ENCODE results near the gene PLXNA2. TPM values are rescaled to one million over a fixed set of nuclear protein-coding genes. Genes with fewer than 3 reads are reported as not detected.

PLXNA2 gene
- total RNA-seq, 2 experiments from 2014 or later = 1.1 to 1.2 TPM

DNA sequence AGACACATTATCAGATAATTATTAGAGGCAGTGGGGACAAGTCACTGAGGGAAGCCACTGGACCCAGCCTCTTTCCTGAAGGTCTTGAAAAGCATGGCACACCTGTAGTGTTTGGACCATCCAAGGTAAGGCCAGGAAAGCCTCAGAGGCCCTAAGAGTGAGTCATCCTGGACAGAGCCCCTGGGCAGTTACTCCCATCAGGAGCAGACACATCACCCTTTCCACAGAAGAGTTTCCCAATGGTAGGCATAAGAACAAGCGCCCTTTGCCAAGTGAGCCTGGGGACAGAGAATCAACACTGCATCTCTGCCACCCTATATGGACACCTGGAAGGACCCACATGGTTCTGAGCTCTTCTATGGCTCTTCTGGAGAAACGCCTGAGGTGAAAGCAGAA, 136.0 kb downstream of the PLXNA2 start:
- no peaks in the 10 kb centered on the region for H3K4me1 Mint-ChIP-seq
- no peaks in the 10 kb centered on the region for H3K36me3 Mint-ChIP-seq (ENCODE audit: low read depth)
- no peak for DNase-seq
- POLR2A ChIA-PET = no interaction called here
- H3K9me3 Mint-ChIP-seq = no peaks in the 10 kb centered on the region
- H3K27me3 Mint-ChIP-seq = peaks cover 2% of the 10 kb centered on the region
- CTCF ChIA-PET = no interaction called here
- H3K4me3 Mint-ChIP-seq = no peak overlapping the region
- H3K27ac Mint-ChIP-seq = no peak overlapping the region

DNA sequence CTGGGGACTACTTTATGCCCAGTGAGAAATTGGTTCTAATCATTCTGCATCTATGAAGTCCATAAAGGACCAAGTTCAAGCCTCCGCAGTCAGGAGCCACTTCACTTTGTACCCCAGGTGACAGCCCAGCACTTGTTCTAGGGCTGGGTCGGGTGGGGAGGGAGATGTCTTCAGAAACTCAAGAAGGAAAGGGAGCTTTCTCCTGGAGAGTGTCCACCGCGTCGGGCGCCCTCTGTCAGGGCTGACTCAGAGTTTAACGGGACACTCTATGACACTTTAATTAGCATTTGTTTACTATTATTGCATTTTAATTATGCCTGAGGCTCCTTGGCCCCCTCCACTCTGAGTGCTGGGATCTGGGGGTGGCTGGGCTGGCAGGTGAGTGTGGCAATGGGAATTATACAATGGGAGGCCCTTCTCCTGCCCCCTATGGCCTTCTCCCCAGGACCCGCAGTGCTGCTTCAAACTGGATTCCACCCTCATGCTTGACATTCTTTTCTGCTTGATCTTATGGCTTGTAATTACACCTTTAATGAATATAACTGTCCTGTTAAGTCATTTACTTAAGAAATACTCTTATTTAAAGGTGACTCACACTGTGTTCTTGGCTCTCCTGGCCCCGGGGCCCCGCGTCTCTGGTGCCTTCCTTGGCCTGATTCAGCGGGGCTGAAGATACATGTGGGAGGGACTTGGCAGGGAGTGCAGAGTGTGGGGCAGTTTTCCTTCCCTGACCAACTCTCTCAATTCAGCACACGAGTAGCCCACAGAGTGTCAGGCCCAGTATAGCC, 136.6 kb downstream of the PLXNA2 start:
- Mint-ChIP-seq H3K4me3 (no peak overlapping the region), H3K4me1 (no peaks in the 10 kb centered on the region), H3K36me3 (ENCODE audit: low read depth) (no peaks in the 10 kb centered on the region), H3K27ac (no peak overlapping the region), H3K9me3 (no peaks in the 10 kb centered on the region), H3K27me3 (peaks cover under 1% of the 10 kb centered on the region)
- CTCF ChIA-PET = no interaction called here
- no peak for DNase-seq
- POLR2A ChIA-PET = no interaction called here

DNA sequence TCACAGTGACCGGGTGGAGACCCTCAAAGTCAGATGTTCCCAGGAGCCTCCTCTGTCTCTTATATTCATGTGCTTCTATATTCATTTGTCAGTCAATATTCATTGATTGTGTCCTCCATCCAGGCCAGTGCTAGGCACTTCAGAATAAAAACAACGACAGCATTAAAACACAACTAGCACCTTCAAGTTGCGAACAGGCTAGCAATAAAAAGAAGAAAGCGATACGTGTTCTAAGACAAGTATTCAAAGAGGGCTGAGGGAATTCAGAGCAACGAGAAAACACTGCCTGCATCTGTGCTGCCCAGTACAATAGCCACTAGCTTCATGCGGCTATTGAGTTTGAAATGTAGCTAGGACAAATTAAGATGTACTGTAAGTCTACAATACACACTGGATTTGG, 138.0 kb downstream of the PLXNA2 start:
- no peaks in the 10 kb centered on the region for H3K4me1 Mint-ChIP-seq
- H3K27ac Mint-ChIP-seq = no peak overlapping the region
- ChIA-PET POLR2A (no interaction called here), CTCF (no interaction called here)
- H3K9me3 Mint-ChIP-seq = no peaks in the 10 kb centered on the region
- no peaks in the 10 kb centered on the region for H3K27me3 Mint-ChIP-seq
- no peak for DNase-seq
- no peaks in the 10 kb centered on the region for H3K36me3 Mint-ChIP-seq (ENCODE audit: low read depth)
- H3K4me3 Mint-ChIP-seq = no peak overlapping the region

DNA sequence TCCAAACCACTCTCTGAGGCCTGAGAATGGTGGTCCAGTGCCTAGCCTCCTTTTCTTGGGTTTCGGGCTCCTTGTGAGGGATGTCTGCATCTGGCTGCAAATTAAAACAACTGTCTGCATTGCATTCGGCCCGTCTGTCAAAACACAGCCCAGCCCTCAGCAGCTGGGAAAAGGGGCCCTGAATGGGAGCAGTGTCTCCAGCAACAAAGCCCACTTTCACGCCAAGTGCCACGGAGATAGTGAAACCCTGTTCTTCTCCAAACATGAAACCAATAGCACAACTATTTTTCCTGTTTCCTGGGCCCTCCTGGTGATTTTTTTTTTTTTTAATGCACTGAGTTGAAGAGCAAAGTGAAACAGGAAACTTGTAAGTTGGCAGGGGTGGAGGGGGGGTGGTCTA, 138.4 kb downstream of the PLXNA2 start:
- no peaks in the 10 kb centered on the region for H3K9me3 Mint-ChIP-seq
- CTCF ChIA-PET = no interaction called here
- H3K36me3 Mint-ChIP-seq (ENCODE audit: low read depth) = no peaks in the 10 kb centered on the region

DNA sequence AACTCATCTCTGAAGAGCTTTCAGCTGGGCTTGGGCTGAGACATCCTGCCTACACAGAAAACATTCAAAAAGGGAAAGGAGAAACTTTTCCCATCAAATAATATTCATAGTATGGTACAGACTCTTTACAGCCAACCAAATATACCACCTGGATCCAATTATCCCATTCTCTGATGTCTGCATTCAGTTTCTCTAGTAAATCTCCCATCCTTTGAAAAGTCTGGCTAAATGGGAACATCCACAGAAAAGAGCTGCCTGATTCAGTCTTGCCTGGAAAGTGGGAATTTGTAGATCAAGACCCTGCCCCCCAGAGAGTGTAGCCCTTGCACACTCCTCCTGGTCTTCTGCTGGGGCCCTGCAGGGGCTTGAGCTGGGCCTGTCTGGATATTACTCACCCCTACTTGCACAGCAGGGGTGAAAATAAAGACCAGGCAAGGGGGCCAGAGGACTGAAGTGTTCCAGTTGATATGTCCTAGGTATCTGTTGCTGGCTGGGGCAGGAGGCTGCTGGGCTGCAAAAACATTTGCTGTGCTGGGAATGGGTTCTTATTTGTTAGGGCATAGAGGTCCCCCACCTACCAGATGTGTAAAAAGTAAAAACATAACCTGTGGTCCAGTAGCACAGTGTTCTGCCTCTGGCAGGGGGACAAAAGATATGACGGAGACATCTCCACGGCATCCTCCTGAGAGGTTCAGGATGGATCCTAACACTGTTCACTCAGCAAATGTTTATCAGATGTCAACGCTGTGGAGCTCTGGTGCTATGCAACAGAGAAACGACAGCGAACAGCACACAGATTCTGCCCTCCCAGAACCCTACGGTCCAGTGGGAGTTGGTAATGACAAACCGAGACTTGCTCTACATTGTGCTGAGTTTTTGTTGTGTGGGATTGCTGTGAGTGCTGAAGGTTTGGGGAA, 140.3 kb downstream of the PLXNA2 start:
- no peaks in the 10 kb centered on the region for H3K27me3 Mint-ChIP-seq
- no peaks in the 10 kb centered on the region for H3K9me3 Mint-ChIP-seq
- H3K4me3 Mint-ChIP-seq = no peak overlapping the region
- DNase-seq = no peak
- ChIA-PET CTCF (interaction anchor here (1.0 kb wide), 1 partner anchor 9 kb away, joined by 5 read pairs; no protein-coding TSS in a partner anchor), POLR2A (no interaction called here)
- H3K4me1 Mint-ChIP-seq = no peaks in the 10 kb centered on the region
- H3K27ac Mint-ChIP-seq = no peak overlapping the region
- no peaks in the 10 kb centered on the region for H3K36me3 Mint-ChIP-seq (ENCODE audit: low read depth)

More for the DNA sequence above, 138.4 kb downstream of the PLXNA2 start:
- H3K27ac Mint-ChIP-seq = no peak overlapping the region
- H3K27me3 Mint-ChIP-seq = no peaks in the 10 kb centered on the region
- POLR2A ChIA-PET = no interaction called here
- H3K4me1 Mint-ChIP-seq = no peaks in the 10 kb centered on the region
- H3K4me3 Mint-ChIP-seq = no peak overlapping the region
- DNase-seq = no peak

DNA sequence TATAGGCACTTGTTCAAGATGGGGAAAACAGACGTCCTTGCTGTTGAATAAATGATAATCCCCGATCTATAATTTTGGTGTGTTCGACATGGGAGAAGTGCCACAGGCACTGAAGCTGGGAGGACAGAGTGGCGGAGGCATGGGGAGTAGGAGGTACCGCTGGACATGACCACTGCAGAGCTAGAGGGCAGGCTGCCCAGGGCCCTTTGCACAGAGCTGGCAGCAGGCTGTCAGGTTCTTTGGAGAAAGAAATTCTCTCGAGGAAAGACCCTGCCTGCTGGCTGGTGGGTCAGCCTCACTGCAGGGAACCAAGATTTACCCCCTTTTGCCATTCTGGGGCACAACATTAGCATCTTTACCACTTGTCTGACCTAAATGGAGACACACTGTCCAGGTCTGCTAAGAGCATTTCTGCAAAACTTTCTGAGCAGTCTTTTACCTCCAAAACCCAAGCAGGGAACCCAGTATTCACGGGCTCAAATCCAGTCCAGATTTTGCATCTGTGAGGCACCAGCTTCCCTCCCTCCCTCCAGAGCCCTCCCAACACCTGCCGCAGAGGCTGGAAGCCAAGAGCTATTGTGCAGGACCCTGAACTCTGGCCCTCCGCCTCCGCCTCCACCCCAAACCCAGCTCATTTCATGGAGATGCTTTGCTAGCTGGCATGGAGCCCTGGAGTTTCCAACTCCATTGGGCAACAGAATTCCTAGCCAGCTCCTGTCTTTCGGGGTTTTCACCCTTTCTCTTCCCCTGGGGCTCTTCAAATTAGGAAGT, 142.3 kb downstream of the PLXNA2 start:
- no peaks in the 10 kb centered on the region for H3K36me3 Mint-ChIP-seq (ENCODE audit: low read depth)
- H3K27ac Mint-ChIP-seq = no peak overlapping the region
- CTCF ChIA-PET = interaction anchor here (0.6 to 2.1 kb wide), 2 partner anchors 11 to 17 kb away, joined by 3 to 5 read pairs; no protein-coding TSS in a partner anchor
- no peaks in the 10 kb centered on the region for H3K9me3 Mint-ChIP-seq
- H3K4me3 Mint-ChIP-seq = no peak overlapping the region
- no peaks in the 10 kb centered on the region for H3K4me1 Mint-ChIP-seq
- H3K27me3 Mint-ChIP-seq = no peaks in the 10 kb centered on the region
- DNase-seq = no peak
- POLR2A ChIA-PET = no interaction called here

DNA sequence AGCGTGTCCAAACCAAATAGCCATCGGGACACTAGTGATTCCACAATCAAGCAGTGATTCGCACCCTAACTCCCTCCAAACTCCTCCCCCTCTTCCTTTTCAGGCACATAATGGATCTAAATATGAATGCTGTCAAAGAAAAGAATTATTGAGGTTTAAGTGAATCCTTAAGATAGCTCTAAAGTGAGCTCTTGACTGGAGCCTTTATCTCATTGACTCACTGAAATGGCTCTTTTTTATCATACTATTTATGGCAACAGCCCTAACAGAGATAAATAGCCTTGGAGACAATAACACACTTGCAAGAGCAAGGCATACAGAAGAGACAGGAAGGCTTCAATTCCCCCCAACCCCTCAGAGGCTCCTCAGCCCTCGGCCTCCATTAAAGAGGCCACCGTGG, 143.3 kb downstream of the PLXNA2 start:
- Mint-ChIP-seq H3K27ac (no peak overlapping the region), H3K9me3 (no peaks in the 10 kb centered on the region), H3K4me1 (no peaks in the 10 kb centered on the region), H3K4me3 (no peak overlapping the region), H3K36me3 (ENCODE audit: low read depth) (no peaks in the 10 kb centered on the region), H3K27me3 (no peaks in the 10 kb centered on the region)
- DNase-seq = no peak
- CTCF ChIA-PET = interaction anchor here (2.1 kb wide), 1 partner anchor 16 kb away, joined by 5 read pairs; no protein-coding TSS in a partner anchor
- POLR2A ChIA-PET = no interaction called here

DNA sequence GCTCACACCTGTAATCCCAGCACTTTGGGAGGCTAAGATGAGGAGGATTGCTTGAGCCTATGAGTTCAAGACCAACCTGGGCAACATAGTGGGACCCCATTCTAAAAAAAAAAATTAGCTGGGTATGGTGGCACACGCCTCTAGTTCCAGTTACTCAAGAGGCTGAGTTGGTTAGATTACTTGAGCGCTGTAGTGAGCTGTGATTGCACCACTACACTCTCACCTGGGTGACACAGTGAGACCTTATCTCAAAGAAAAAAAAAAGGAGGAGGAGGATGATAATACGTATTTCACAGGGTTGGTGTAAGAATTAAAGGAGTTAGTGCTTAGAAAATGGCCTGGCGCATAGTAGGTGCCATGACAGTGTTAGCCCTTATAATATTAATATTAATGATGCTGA, 144.1 kb downstream of the PLXNA2 start:
- Mint-ChIP-seq H3K27me3 (no peaks in the 10 kb centered on the region), H3K27ac (no peak overlapping the region), H3K4me1 (no peaks in the 10 kb centered on the region), H3K4me3 (no peak overlapping the region), H3K36me3 (ENCODE audit: low read depth) (no peaks in the 10 kb centered on the region), H3K9me3 (no peaks in the 10 kb centered on the region)
- ChIA-PET POLR2A (no interaction called here), CTCF (interaction anchor here (2.1 kb wide), 1 partner anchor 15 kb away, joined by 5 read pairs; no protein-coding TSS in a partner anchor)
- DNase-seq = no peak

DNA sequence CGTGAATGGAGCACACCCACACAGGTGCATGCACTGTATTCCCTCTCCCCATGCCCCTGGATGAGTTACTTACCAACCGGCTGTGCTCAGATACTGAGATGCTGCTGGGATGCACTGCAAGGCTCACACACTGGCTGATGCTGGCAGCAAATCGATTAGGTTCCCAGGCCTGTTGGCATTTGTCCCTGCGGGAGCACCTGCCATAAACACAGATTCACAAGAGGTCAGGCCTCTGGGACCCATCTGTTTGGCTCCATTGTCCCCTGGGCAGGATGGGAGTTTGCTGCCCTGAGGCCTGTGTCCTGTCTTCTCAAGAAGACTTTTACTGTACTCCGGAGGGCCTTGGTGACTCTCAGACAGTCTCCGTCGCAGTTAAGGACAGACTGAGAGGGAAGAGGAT, 145.4 kb downstream of the PLXNA2 start:
- H3K27ac Mint-ChIP-seq = no peak overlapping the region
- no peak for DNase-seq
- no peaks in the 10 kb centered on the region for H3K9me3 Mint-ChIP-seq
- H3K27me3 Mint-ChIP-seq = no peaks in the 10 kb centered on the region
- POLR2A ChIA-PET = no interaction called here
- H3K4me3 Mint-ChIP-seq = no peak overlapping the region
- no peaks in the 10 kb centered on the region for H3K4me1 Mint-ChIP-seq
- CTCF ChIA-PET = no interaction called here
- H3K36me3 Mint-ChIP-seq (ENCODE audit: low read depth) = no peaks in the 10 kb centered on the region

DNA sequence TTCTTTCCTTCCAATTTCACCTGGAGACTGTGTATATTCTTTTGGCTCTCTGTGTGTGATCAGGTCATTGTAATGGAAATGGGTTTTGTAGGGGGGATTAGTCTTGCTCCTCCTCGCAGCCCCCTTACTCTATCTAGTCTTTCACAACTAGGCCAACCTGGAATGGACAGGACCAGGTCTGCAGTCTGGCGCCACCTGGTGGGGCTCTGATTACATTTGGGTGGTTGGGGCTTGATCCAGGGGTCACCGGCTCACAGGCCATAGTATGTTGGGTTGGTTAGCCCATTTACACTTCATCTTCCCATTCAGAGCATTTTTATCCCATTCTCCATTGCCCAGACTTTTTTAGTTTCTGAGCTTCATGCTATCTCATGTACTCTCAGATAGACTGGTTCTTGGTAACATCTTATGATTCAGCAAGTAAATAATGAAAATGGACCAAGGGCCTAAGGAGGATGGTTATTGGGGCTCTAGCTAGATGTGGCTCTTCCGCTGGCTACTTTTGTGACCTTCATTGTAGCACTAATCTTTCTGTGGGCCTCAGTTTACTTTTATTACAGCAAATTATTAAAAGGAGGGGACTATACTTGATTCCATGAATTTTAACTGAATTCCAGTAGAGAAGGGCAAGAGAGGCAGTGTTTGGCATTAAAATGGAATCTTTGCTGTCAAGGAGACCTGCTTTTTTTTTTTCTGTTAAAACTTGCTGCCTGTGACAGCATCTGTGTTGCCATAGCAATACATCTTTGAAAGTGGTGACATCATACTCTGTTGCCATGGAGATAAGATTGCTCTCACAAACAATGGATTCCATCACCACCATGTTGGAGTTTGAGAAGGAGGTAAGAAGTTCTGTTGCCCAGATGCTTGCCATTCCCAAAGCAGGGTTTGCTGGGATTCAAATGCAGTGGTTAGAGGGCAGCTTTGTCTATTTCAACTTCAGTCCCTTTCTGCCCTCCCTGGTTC, 150.1 kb downstream of the PLXNA2 start:
- no peaks in the 10 kb centered on the region for H3K27me3 Mint-ChIP-seq
- no peak overlapping the region for H3K27ac Mint-ChIP-seq
- ChIA-PET POLR2A (no interaction called here), CTCF (interaction anchor here (0.6 to 1.8 kb wide), 7 partner anchors 13 to 239 kb away, joined by 3 to 7 read pairs (median 4); no protein-coding TSS in a partner anchor)
- no peaks in the 10 kb centered on the region for H3K4me1 Mint-ChIP-seq
- no peak overlapping the region for H3K4me3 Mint-ChIP-seq
- no peaks in the 10 kb centered on the region for H3K36me3 Mint-ChIP-seq (ENCODE audit: low read depth)
- DNase-seq = peak; percentile 71
- no peaks in the 10 kb centered on the region for H3K9me3 Mint-ChIP-seq

DNA sequence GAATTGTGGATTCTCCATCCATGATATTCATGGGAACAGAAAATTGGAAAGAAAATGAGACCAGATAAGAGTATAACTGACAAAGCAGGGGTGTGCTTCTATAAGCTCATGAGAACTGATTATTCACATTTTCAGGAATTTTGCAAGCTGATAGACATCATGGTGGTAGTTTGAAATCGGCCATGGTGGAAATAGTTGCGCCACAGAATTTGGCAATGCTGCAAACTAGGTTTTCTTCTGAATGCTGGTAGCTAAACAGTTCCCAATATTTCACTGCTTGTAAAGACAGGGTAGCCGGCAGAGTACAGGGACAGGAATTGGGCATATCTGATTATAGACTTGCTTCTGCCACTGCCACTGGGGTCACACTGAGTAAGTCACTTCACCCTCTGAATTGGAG, 151.1 kb downstream of the PLXNA2 start:
- ChIA-PET CTCF (interaction anchor here (0.6 to 2.3 kb wide), 3 partner anchors 42 to 71 kb away, joined by 4 to 12 read pairs (median 7); no protein-coding TSS in a partner anchor), POLR2A (no interaction called here)
- H3K27me3 Mint-ChIP-seq = no peaks in the 10 kb centered on the region
- no peak for DNase-seq
- H3K9me3 Mint-ChIP-seq = no peaks in the 10 kb centered on the region
- no peaks in the 10 kb centered on the region for H3K36me3 Mint-ChIP-seq (ENCODE audit: low read depth)
- no peak overlapping the region for H3K27ac Mint-ChIP-seq
- no peaks in the 10 kb centered on the region for H3K4me1 Mint-ChIP-seq
- no peak overlapping the region for H3K4me3 Mint-ChIP-seq
